Right lobe of liver (tissue), 6 donors: ENCODE data around the gene WFDC8. TPM values are rescaled to one million over a fixed set of nuclear protein-coding genes. Genes with fewer than 3 reads are reported as not detected.
A peak's percentile ranks its signal among the peaks of the same experiment; 100 is the strongest.

ENCODE experiments used
- ATAC-seq, 4 donors: fragments of 200-7000 bp; cut with Tn5 transposase; one replicate each; pipeline ENCODE4 v1.9.1; 2020; ENCODE audit warnings: mild to moderate bottlenecking in 4 of 4, moderate library complexity in 4 of 4
- DNase-seq, 3 donors: peaks; one replicate each; pipeline ENCODE4 v3.0.0-alpha.2; 2020
- H3K27ac ChIP-seq, 3 donors: fragments of 200-600 bp; one replicate each; pipeline ENCODE4 v1.8.0; 2022
- H3K27me3 ChIP-seq, 2 donors: fragments of 200-600 bp; one replicate each; pipeline ENCODE4 v1.8.0; 2022
- H3K36me3 ChIP-seq, 4 donors: fragments of 200-600 bp; sonication (generic) in 1 of 4; one replicate each; pipeline versions ENCODE4 v1.5.1 to v1.8.0; 2017 to 2022; ENCODE audit warnings: control low read depth in 1 of 4
- H3K4me1 ChIP-seq, 4 donors: fragments of 200-600 bp; sonication (generic) in 1 of 4; one replicate each; pipeline versions ENCODE4 v1.5.1 to v1.8.0; 2017 to 2022; ENCODE audit warnings: control low read depth in 1 of 4
- H3K4me3 ChIP-seq, 3 donors: fragments of 200-600 bp; one replicate each; pipeline ENCODE4 v1.8.0; 2022
- H3K9me3 ChIP-seq, 4 donors: fragments of 200-600 bp; sonication (generic) in 1 of 4; one replicate each; pipeline versions ENCODE4 v1.5.1 to v1.8.0; 2017 to 2022; ENCODE audit warnings: control low read depth in 1 of 4
- POLR2A ChIP-seq: fragments of 450-650 bp; IDR thresholded peaks from one replicate; pipeline ENCODE4 v1.6.1; 2017; ENCODE audit warnings: antibody characterized with exemption, mild to moderate bottlenecking
- WGBS: methylation state at CpG from one replicate; pipeline ENCODE4 v1.1.6; 2018; ENCODE audit warnings: low coverage, low lambda C conversion rate; ENCODE audit not compliant: insufficient coverage; ENCODE audit errors: missing lambda C conversion rate; 5-methylcytosine and 5-hydroxymethylcytosine counted together
- intact Hi-C, 2 donors: fragments of 100-400 bp; cut with DNase I; formaldehyde crosslinking; loops; one replicate each; pipeline versions ENCODE4 v1.11.2 to v1.14.1; 2022
- total RNA-seq, 6 experiments: library from RNA; depleted of rRNA in 2 of 6; stranded (reverse); fragments of >200 nt in 2 of 6; fragmentation: NEBNext Ultra II Directional in 3 of 6; extraction: Animal tissue kit (Norgen Biotek cat#: 25700) in 3 of 6; gene quantifications; one replicate each; pipeline versions ENCODE4 v1.1.0 to v1.2.4, GENCODE V29; 2016 to 2023
- TF ChIP-seq, protein P1 (sequence below), 4 donors: fragments of 200-600 bp in 3 of 4; fragments of 450-650 bp in 1 of 4; IDR thresholded peaks; one replicate each; pipeline versions ENCODE4 v1.5.1 to v1.8.0; 2016 to 2022; ENCODE audit warnings: antibody characterized with exemption in 4 of 4, mild to moderate bottlenecking in 2 of 4
- donor health status: DM: no; HTN: yes; CAD: no.
- donor health status: DM: no; HTN: no; CAD: no.
- donor health status: DM: no; HTN: no; CAD: no.
- donor health status: DM: no; HTN: yes; CAD: no.
- donor health status: DM: no; HTN: yes; CAD: no.

Gene WFDC8
- total RNA-seq, 6 experiments from 2014 or later: not detected

DNA sequence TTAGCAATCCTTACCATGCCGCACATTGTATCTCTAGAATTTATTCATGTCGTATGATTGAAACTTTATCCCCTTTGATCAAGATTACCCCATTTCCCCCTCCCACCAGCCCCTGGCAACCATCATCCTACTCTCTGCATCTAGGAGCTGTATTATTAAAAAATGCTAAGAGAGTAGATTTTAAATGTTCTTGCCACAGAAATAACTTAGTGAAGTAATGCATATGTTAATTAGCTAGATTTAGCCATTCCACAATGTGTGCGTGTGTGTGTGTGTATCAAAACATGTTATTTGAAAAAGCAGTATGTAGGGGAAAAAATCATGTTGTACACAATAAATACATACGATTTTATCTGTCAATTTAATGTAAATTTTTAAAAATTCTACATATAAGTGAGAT, 51.8 kb downstream of the WFDC8 start:
- no peak for TF ChIP-seq POLR2A
- TF ChIP-seq, protein P1, sequence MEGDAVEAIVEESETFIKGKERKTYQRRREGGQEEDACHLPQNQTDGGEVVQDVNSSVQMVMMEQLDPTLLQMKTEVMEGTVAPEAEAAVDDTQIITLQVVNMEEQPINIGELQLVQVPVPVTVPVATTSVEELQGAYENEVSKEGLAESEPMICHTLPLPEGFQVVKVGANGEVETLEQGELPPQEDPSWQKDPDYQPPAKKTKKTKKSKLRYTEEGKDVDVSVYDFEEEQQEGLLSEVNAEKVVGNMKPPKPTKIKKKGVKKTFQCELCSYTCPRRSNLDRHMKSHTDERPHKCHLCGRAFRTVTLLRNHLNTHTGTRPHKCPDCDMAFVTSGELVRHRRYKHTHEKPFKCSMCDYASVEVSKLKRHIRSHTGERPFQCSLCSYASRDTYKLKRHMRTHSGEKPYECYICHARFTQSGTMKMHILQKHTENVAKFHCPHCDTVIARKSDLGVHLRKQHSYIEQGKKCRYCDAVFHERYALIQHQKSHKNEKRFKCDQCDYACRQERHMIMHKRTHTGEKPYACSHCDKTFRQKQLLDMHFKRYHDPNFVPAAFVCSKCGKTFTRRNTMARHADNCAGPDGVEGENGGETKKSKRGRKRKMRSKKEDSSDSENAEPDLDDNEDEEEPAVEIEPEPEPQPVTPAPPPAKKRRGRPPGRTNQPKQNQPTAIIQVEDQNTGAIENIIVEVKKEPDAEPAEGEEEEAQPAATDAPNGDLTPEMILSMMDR (IDR thresholded peaks at IDR 0.05): no peak
- Histone ChIP-seq H3K9me3 (no peaks in the 10 kb centered on the region), H3K27ac (no peak overlapping the region), H3K36me3 (no peaks in the 10 kb centered on the region), H3K4me3 (no peak overlapping the region), H3K27me3 (no peaks in the 10 kb centered on the region), H3K4me1 (no peaks in the 10 kb centered on the region)
- 59% methylated on average over 4 of the region's 4 CpGs for WGBS
- DNase-seq (no peak), ATAC-seq (no peak)
- intact Hi-C loops: no loop called here

DNA sequence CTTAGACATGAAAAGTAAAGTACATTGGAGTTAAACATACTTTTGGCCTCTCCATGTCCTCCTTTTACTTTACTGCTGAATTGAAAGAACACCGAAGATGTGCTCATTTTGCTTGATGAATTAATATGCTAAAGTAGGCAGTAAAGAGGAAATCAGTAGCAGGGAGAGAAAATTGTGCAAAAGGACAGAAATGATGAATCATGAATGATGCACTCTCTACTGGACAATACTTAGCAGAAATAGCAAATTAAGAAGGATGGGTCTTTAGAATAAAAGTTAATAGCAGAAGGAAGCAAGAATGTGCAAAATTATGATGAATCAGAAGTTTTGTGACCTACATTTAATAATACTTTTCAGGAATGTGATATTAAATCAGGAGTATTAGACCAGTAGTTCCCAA, 55.3 kb downstream of the WFDC8 start:
- Histone ChIP-seq H3K4me3 (no peak overlapping the region), H3K27ac (no peak overlapping the region), H3K4me1 (no peaks in the 10 kb centered on the region), H3K36me3 (no peaks in the 10 kb centered on the region), H3K9me3 (no peaks in the 10 kb centered on the region), H3K27me3 (no peaks in the 10 kb centered on the region)
- TF ChIP-seq, protein P1 (IDR thresholded peaks at IDR 0.05): no peak
- no peak for TF ChIP-seq POLR2A
- ATAC-seq (no peak), DNase-seq (no peak)
- intact Hi-C loops: no loop called here
- 38% methylated on average over 1 of the region's 1 CpG for WGBS

DNA sequence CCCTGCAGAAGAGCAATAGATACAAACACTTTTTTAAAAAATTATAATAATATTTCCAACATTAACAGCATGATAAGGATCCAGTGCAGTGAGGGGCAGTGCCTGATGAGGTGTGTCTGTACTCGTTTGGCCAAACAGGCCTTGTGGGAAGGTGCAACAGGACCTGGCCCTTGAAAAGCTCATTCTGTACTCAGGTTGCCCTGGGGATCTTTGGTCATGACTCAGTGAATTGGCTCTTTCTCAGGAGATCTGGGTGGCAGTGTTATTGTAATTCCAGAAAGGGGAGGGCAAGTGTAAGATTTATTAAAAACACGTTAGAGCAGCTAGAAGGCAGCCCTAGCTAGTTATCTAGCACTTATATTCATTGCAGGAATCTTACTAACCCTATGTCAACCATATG, 60.8 kb downstream of the WFDC8 start:
- no peak overlapping the region for H3K27ac ChIP-seq
- DNase-seq: no peak
- ATAC-seq: no peak
- H3K9me3 ChIP-seq: no peaks in the 10 kb centered on the region
- TF ChIP-seq POLR2A: no peak
- WGBS: 35% methylated on average over 2 of the region's 2 CpGs
- no peaks in the 10 kb centered on the region for H3K36me3 ChIP-seq
- intact Hi-C loops: no loop called here
- H3K4me3 ChIP-seq: no peak overlapping the region
- no peaks in the 10 kb centered on the region for H3K4me1 ChIP-seq
- no peaks in the 10 kb centered on the region for H3K27me3 ChIP-seq

DNA sequence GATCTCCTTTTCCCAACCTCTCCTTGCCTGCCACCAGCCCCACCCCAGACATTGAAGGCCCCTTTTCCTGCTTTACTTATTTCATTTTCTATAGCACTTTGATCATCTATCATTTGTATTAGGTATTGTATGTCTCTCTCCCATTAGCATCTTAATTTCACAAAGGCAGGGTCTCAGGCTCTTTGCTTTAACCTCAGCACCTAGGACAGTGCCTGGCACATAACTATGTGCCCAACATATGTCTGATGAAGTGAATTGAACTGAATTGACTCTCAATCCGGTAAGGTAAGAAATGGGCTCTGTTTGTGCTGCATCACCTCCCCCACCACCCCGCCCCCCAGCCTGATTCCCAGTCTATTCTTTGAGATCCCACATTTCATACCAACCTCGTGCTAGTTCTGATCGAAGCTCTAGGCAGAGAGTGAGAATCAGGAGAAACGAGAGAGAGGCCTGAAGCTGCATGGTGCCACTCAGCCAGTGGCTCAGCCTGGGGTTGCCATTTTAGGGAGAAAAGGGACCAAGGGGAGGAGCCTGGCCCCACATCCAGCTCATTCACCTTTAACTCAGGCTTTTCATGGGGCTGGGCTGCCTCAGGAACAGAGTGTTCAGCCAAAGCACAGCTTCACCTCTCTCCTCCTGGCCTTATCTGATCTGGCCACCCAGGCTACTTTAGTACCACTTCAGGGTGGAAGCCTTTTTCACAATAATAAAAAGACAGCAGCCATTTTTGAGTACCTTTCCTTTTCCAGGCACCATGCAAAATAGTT, 63.8 kb downstream of the WFDC8 start, which contains the start of gene SPINT3:
TSS of gene SPINT3 (minus strand) at position 476 of the 767 bp plus-strand sequence. CDS start at position 462, 14 bp downstream.
- H3K4me1 ChIP-seq: no peaks in the 10 kb centered on the region
- no peaks in the 10 kb centered on the region for H3K36me3 ChIP-seq
- no peak for ATAC-seq
- intact Hi-C loops: no loop called here
- H3K27ac ChIP-seq: no peak within 1 kb of the TSS
- no peaks in the 10 kb centered on the region for H3K9me3 ChIP-seq
- H3K27me3 ChIP-seq: no peaks in the 10 kb centered on the region
- WGBS: 35% methylated on average over 5 of the region's 5 CpGs
- peak in 1 of 3 donors; percentile 52 for DNase-seq
- H3K4me3 ChIP-seq: no peak within 1 kb of the TSS
- no peak for TF ChIP-seq POLR2A
- TF ChIP-seq, protein P1 (IDR thresholded peaks at IDR 0.05): no peak

DNA sequence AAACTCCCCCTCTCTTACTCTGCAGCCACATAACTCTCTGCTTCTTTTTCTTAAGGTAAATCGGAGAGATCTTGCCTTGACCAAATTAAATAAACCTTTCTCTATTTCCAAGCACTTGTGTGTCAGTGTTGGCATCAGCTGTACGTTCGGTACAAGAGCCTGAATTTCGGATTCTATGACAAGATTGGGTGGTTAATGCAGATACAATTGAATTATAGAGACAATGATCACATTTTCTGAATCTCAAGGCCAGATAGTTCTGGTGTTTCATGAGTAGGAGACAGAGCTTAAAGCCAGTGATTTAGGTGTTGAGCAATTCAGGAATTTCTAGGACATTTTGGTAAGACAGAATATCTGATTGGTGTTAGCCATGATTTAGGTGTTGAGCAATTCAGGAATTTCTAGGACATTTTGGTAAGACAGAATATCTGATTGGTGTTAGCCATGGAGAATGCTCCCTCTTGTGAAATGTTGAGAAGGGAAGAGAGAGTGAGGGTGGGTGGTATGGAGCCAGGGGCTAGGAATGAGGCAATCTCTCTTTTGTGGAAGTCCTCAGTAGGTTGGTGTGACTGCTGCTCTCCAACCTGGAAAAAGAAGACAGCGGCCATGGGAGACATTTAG, 68.7 kb downstream of the WFDC8 start:
- Histone ChIP-seq H3K9me3 (no peaks in the 10 kb centered on the region), H3K27ac (no peak overlapping the region), H3K36me3 (no peaks in the 10 kb centered on the region), H3K27me3 (no peaks in the 10 kb centered on the region), H3K4me3 (no peak overlapping the region), H3K4me1 (no peaks in the 10 kb centered on the region)
- 62% methylated on average over 5 of the region's 5 CpGs for WGBS
- intact Hi-C loops: no loop called here
- ATAC-seq: peak in 2 of 4 donors; percentile 18 to 39
- no peak for DNase-seq
- TF ChIP-seq POLR2A: no peak
- TF ChIP-seq, protein P1 (IDR thresholded peaks at IDR 0.05): no peak
